ENCODE measurements around the gene PDE6A. TPM values are rescaled to one million over a fixed set of nuclear protein-coding genes. Genes with fewer than 3 reads are reported as not detected.

The PDE6A gene
- total RNA-seq, 1 experiment from 2014 or later = 0.50 TPM

- no peak overlapping the region for H2AFZ ChIP-seq
- H3K4me2 ChIP-seq = no peak overlapping the region
- H3F3A ChIP-seq (ENCODE audit: insufficient read depth, low read depth) = no peaks in the 10 kb centered on the region; the same call in 1 of the 2 replicates
- H3K4me1 ChIP-seq (replicated peaks; ENCODE audit: insufficient read depth) = no peaks in the 10 kb centered on the region
- BruUV-seq (replicated peaks) = no TSS peak
- ChIA-PET CTCF (no interaction called here), POLR2A (ENCODE audit: unreplicated experiment) (no interaction called here)
- H3K27me3 ChIP-seq (ENCODE audit: insufficient read depth, low read depth) = no peaks in the 10 kb centered on the region
- TF ChIP-seq EZH2 (IDR thresholded peaks at IDR 0.05; ENCODE audit: low read depth) (no peak), CTCF (conservative IDR thresholded peaks at IDR 0.05) (no peak)
- no peaks in the 10 kb centered on the region for H3K36me3 ChIP-seq (ENCODE audit: low read depth)
- intact Hi-C loops (cut with micrococcal nuclease; ENCODE audit: unreplicated experiment) = loop anchor here (5.0 kb wide), 1 partner anchor 64 kb away; no protein-coding TSS in a partner anchor
- no peaks in the 10 kb centered on the region for H4K20me1 ChIP-seq (ENCODE audit: insufficient read depth)
- no peak for DNase-seq
- no peaks in the 10 kb centered on the region for H3K9me3 ChIP-seq (ENCODE audit: insufficient read depth, low read depth)
- H3K79me2 ChIP-seq (ENCODE audit: low read depth) = no peaks in the 10 kb centered on the region
- no peak overlapping the region for H3K4me3 ChIP-seq
- H3K9me2 ChIP-seq (ENCODE audit: insufficient read depth) = no peaks in the 10 kb centered on the region
- no peak overlapping the region for H3K27ac ChIP-seq
Measured at GRCh38 chr5:149811453-149811852, 133.1 kb downstream of the PDE6A start.

- POLR2A ChIA-PET (ENCODE audit: unreplicated experiment) = no interaction called here
- BruUV-seq (replicated peaks) = no TSS peak
- Histone ChIP-seq H3K36me3 (ENCODE audit: low read depth) (no peaks in the 10 kb centered on the region), H3K4me1 (replicated peaks; ENCODE audit: insufficient read depth) (peaks cover 5% of the 10 kb centered on the region), H3F3A (ENCODE audit: insufficient read depth, low read depth) (no peaks in the 10 kb centered on the region; the same call in 1 of the 2 replicates), H3K27me3 (ENCODE audit: insufficient read depth, low read depth) (no peaks in the 10 kb centered on the region), H2AFZ (no peak overlapping the region), H4K20me1 (ENCODE audit: insufficient read depth) (no peaks in the 10 kb centered on the region), H3K4me2 (no peak overlapping the region), H3K9me3 (ENCODE audit: insufficient read depth, low read depth) (no peaks in the 10 kb centered on the region), H3K4me3 (no peak overlapping the region), H3K79me2 (ENCODE audit: low read depth) (no peaks in the 10 kb centered on the region), H3K27ac (no peak overlapping the region), H3K9me2 (ENCODE audit: insufficient read depth) (no peaks in the 10 kb centered on the region)
- TF ChIP-seq CTCF (conservative IDR thresholded peaks at IDR 0.05) (no peak), EZH2 (IDR thresholded peaks at IDR 0.05; ENCODE audit: low read depth) (no peak)
- DNase-seq = no peak
- intact Hi-C loops (cut with micrococcal nuclease; ENCODE audit: unreplicated experiment) = loop anchor here (5.0 kb wide), 1 partner anchor 64 kb away; no protein-coding TSS in a partner anchor
- CTCF ChIA-PET = no interaction called here
Measured at GRCh38 chr5:149810856-149811255, 133.7 kb downstream of the PDE6A start.

- Histone ChIP-seq H3K9me2 (ENCODE audit: insufficient read depth) (no peaks in the 10 kb centered on the region), H3K4me2 (no peak overlapping the region), H3K9me3 (ENCODE audit: insufficient read depth, low read depth) (no peaks in the 10 kb centered on the region), H3K79me2 (ENCODE audit: low read depth) (no peaks in the 10 kb centered on the region), H4K20me1 (ENCODE audit: insufficient read depth) (no peaks in the 10 kb centered on the region), H3K27me3 (ENCODE audit: insufficient read depth, low read depth) (no peaks in the 10 kb centered on the region), H3K36me3 (ENCODE audit: low read depth) (no peaks in the 10 kb centered on the region), H3F3A (ENCODE audit: insufficient read depth, low read depth) (no peaks in the 10 kb centered on the region; the same call in 1 of the 2 replicates), H3K4me3 (no peak overlapping the region), H2AFZ (no peak overlapping the region), H3K4me1 (replicated peaks; ENCODE audit: insufficient read depth) (peaks cover 11% of the 10 kb centered on the region), H3K27ac (no peak overlapping the region)
- DNase-seq = no peak
- intact Hi-C loops (cut with micrococcal nuclease; ENCODE audit: unreplicated experiment) = loop anchor here (5.0 kb wide), 1 partner anchor 63 kb away; no protein-coding TSS in a partner anchor
- CTCF ChIA-PET = no interaction called here
- no peak for TF ChIP-seq EZH2 (IDR thresholded peaks at IDR 0.05; ENCODE audit: low read depth)
- no peak for TF ChIP-seq CTCF (conservative IDR thresholded peaks at IDR 0.05)
- BruUV-seq (replicated peaks) = no TSS peak
- POLR2A ChIA-PET (ENCODE audit: unreplicated experiment) = interaction anchor here (0.6 kb wide), 1 partner anchor 11 kb away, joined by 3 read pairs; no protein-coding TSS in a partner anchor
Measured at GRCh38 chr5:149809931-149810691, 134.5 kb downstream of the PDE6A start.
